Lower lobe of right lung (tissue), 2 donors: ENCODE measurements around the gene GNG12. TPM values are rescaled to one million over a fixed set of nuclear protein-coding genes. Genes with fewer than 3 reads are reported as not detected.

Experiments
- ATAC-seq, 2 donors: fragments of 200-7000 bp; cut with Tn5 transposase; one replicate each; pipeline ENCODE4 v1.9.1; 2020 to 2022; ENCODE audit warnings: mild to moderate bottlenecking in 2 of 2, moderate library complexity in 2 of 2
- DNase-seq: peaks from one replicate; pipeline ENCODE4 v3.0.0-alpha.2; 2020
- H3K27ac ChIP-seq: fragments of 200-600 bp; one replicate; pipeline ENCODE4 v1.8.0; 2022
- H3K27me3 ChIP-seq: fragments of 200-600 bp; one replicate; pipeline ENCODE4 v1.8.0; 2022; ENCODE audit warnings: low read depth
- H3K36me3 ChIP-seq: fragments of 200-600 bp; one replicate; pipeline ENCODE4 v1.8.0; 2022; ENCODE audit warnings: mild to moderate bottlenecking
- H3K4me1 ChIP-seq: fragments of 200-600 bp; one replicate; pipeline ENCODE4 v1.8.0; 2022
- H3K4me3 ChIP-seq: fragments of 200-600 bp; one replicate; pipeline ENCODE4 v1.8.0; 2022; ENCODE audit warnings: mild to moderate bottlenecking
- H3K9me3 ChIP-seq: fragments of 200-600 bp; one replicate; pipeline ENCODE4 v1.8.0; 2022
- intact Hi-C: fragments of 100-400 bp; cut with DNase I; formaldehyde crosslinking; loops from one replicate; pipeline ENCODE4 v1.11.0; 2022
- total RNA-seq: library from RNA; stranded (reverse); fragmentation: NEBNext Ultra II Directional; extraction: Animal tissue kit (Norgen Biotek cat#: 25700); gene quantifications from one replicate; pipeline ENCODE4 v1.2.1, GENCODE V29; 2021
- TF ChIP-seq, protein P1 (sequence below): fragments of 200-600 bp; IDR thresholded peaks from one replicate; pipeline ENCODE4 v1.8.0; 2022; ENCODE audit warnings: antibody characterized with exemption, mild to moderate bottlenecking
- donor health status: DM: no; HTN: yes; CAD: no; lungs with severe emphysema.

The GNG12 gene
- total RNA-seq, 1 donor from 2014 or later: 43.3 TPM

- peaks cover 43% of the 10 kb centered on the region for H3K4me1 ChIP-seq
- TF ChIP-seq, protein P1, sequence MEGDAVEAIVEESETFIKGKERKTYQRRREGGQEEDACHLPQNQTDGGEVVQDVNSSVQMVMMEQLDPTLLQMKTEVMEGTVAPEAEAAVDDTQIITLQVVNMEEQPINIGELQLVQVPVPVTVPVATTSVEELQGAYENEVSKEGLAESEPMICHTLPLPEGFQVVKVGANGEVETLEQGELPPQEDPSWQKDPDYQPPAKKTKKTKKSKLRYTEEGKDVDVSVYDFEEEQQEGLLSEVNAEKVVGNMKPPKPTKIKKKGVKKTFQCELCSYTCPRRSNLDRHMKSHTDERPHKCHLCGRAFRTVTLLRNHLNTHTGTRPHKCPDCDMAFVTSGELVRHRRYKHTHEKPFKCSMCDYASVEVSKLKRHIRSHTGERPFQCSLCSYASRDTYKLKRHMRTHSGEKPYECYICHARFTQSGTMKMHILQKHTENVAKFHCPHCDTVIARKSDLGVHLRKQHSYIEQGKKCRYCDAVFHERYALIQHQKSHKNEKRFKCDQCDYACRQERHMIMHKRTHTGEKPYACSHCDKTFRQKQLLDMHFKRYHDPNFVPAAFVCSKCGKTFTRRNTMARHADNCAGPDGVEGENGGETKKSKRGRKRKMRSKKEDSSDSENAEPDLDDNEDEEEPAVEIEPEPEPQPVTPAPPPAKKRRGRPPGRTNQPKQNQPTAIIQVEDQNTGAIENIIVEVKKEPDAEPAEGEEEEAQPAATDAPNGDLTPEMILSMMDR: no peak
- H3K36me3 ChIP-seq: no peaks in the 10 kb centered on the region
- H3K4me3 ChIP-seq: no peak overlapping the region
- peak; percentile 62 to 88 for ATAC-seq
- no peaks in the 10 kb centered on the region for H3K9me3 ChIP-seq
- no peaks in the 10 kb centered on the region for H3K27me3 ChIP-seq
- intact Hi-C loops: loop anchor here (10.0 kb wide), 2 partner anchors 185 to 215 kb away; no protein-coding TSS in a partner anchor
- peak overlapping the region; percentile 58 for H3K27ac ChIP-seq
- no peak for DNase-seq
Measured at GRCh38 chr1:67749844-67750690, 83.2 kb downstream of the GNG12 start.

- Histone ChIP-seq H3K4me3 (no peak overlapping the region), H3K27me3 (no peaks in the 10 kb centered on the region), H3K9me3 (no peaks in the 10 kb centered on the region), H3K36me3 (no peaks in the 10 kb centered on the region), H3K4me1 (peaks cover 35% of the 10 kb centered on the region), H3K27ac (peak overlapping the region; percentile 58)
- peak in 1 of 2 donors; percentile 52 for ATAC-seq
- DNase-seq: no peak
- TF ChIP-seq, protein P1: no peak
- intact Hi-C loops: no loop called here
Measured at GRCh38 chr1:67749263-67749843, 83.9 kb downstream of the GNG12 start.

- TF ChIP-seq, protein P1: no peak
- no peaks in the 10 kb centered on the region for H3K36me3 ChIP-seq
- ATAC-seq (peak; percentile 87 to 89), DNase-seq (no peak)
- H3K9me3 ChIP-seq: no peaks in the 10 kb centered on the region
- H3K4me1 ChIP-seq: peaks cover 31% of the 10 kb centered on the region
- no peaks in the 10 kb centered on the region for H3K27me3 ChIP-seq
- H3K27ac ChIP-seq: peak overlapping the region; percentile 58
- intact Hi-C loops: no loop called here
- H3K4me3 ChIP-seq: peak overlapping the region; percentile 17
Measured at GRCh38 chr1:67748630-67749029, 84.6 kb downstream of the GNG12 start.

DNA sequence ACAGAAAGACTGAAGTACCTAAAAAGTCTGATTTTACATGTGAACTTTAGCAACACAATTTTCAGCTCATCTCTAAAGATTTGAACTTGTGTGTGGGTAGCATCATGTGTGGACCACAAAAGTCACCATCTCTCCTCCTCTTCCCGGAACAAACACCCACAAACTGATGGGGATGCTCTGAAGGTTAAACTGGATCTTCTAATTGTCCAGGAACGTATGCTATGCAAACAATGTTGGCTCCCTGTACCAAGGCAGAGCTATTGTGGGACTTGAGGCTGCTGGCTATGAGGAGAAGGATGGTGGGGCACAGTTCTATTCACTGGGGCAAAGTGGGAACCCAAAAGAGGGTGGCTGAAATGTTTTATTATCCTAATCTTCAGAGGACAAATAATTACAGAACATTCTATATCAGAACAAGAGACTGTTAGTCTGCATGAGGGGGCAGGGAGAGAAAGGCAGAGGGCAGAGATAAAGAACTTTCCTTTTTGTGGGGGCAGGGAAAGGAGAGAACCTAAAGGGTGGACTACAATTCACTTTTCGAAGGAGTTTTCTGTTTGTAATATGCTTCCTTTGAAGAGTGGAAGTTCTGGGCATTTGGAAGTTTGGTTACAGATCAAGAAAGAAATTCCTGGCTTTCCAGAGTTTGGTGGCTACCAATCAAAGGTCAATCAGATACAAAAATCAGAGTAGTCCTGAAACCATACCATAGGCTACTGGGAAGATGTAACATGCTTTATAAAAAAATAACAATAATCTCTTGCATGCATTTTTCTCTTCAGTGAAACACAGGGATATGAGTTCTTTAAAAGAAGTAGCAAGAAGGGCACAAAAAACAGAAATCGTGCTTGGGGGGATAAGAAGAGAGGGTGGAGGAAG is 85.4 kb downstream of the GNG12 start:
- intact Hi-C loops: no loop called here
- no peak for DNase-seq
- TF ChIP-seq, protein P1: no peak
- Histone ChIP-seq H3K27me3 (no peaks in the 10 kb centered on the region), H3K4me1 (peaks cover 31% of the 10 kb centered on the region), H3K27ac (peak overlapping the region; percentile 58), H3K9me3 (no peaks in the 10 kb centered on the region), H3K4me3 (peak overlapping the region; percentile 17), H3K36me3 (no peaks in the 10 kb centered on the region)
- no peak for ATAC-seq

DNA sequence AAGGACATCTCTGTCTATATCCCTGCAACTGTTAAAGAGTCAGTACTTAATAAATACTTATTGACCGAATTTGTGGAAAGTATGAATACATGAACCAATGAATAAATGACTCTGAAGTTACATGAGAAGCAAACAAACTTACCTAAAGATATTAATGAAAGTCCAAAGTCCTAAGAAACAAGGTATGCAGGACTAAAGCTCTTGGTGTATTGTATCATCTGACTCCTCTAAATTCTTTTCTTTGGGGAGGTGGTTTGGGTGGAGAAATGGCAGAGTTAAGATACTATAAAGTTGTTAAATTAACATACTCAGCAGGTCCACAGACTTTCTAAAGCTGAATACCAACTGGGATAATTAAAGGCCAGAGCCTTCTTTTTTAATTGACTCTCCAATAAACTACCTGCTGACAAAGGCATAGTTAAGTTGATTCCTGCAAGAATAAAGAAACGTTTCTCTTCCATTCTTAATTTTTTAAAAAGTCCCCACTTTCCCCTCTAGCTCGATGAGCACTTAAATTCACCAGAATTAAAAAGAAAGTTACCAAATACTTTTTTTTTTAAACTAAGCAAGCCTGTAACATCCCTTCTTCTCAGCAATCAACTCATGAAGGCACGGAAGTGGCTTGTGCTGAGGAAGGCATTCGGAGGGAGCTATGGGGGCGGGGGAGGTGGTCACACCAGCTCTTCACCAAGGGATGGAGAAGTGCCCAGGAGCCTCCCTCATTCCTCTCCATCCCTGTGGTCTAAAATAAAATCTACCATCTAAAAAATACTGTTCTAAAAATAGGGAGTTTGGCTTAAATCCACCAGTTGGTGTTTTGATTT is 87.2 kb downstream of the GNG12 start:
- TF ChIP-seq, protein P1: no peak
- Histone ChIP-seq H3K36me3 (no peaks in the 10 kb centered on the region), H3K4me3 (no peak overlapping the region), H3K27ac (no peak overlapping the region), H3K27me3 (no peaks in the 10 kb centered on the region), H3K9me3 (no peaks in the 10 kb centered on the region), H3K4me1 (peaks cover 31% of the 10 kb centered on the region)
- ATAC-seq (no peak), DNase-seq (no peak)
- intact Hi-C loops: no loop called here
